Measurements from ENCODE around the gene CEP350. TPM values are rescaled to one million over a fixed set of nuclear protein-coding genes. Genes with fewer than 3 reads are reported as not detected.

CEP350 gene
- total and polyA plus RNA-seq, 10 of the 15 experiments (the other 5 are each of a cell fraction or from before 2014, with no cell fraction given), result 5.2 to 46.0 (median 23.1) TPM

DNA sequence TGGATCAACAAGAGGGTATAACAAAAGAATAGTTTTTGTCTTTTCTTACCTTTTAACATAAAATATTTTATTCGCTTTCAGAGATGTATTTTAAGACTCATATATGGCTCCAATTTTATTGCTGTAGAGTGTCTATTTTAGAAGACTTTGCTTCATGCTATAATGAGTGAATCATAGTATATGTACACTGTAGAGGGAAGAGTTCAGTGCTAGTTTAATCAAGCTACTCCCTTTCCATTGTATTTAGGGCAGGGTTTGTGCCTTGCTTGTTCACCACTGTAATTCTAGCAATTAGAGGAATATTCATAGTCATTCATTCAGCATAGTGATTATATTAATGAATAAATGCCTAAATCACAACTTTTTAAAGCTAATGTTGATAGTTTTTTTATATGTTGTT is 78.8 kb downstream of the CEP350 start:
- Histone ChIP-seq H3K9me3 (replicated peaks; ENCODE audit: control insufficient read depth, insufficient read depth, low read length) (no peaks in the 10 kb centered on the region), H3K79me2 (ENCODE audit: control insufficient read depth, insufficient read depth, low read length) (no peaks in the 10 kb centered on the region), H3K36me3 (ENCODE audit: control insufficient read depth in 2 of 2, insufficient read depth in 2 of 2, low read length in 1 of 2) (peaks cover 0 to 27% of the 10 kb centered on the region in 2 experiments), H3K27me3 (replicated peaks in 1 of 2; ENCODE audit: control insufficient read depth in 2 of 2, insufficient read depth in 2 of 2, low read length in 1 of 2) (no peaks in the 10 kb centered on the region), H3K4me3 (no peak overlapping the region), H2AFZ (ENCODE audit: control insufficient read depth, low read depth, low read length) (no peak overlapping the region), H4K20me1 (ENCODE audit: control insufficient read depth, insufficient read depth) (no peaks in the 10 kb centered on the region), H3K4me2 (ENCODE audit: control insufficient read depth, insufficient read depth) (no peak overlapping the region), H3K9ac (ENCODE audit: control insufficient read depth, insufficient read depth, low read length) (no peak overlapping the region), H3K27ac (ENCODE audit: control insufficient read depth, insufficient read depth) (no peak overlapping the region), H3K4me1 (ENCODE audit: control insufficient read depth, insufficient read depth, low read length) (no peaks in the 10 kb centered on the region)
- intact Hi-C loops (cut with micrococcal nuclease; ENCODE audit: unreplicated experiment), result loop anchor here (5.0 kb wide), 1 partner anchor 166 kb away; no protein-coding TSS in a partner anchor
- ChIA-PET SMC1A (ENCODE audit: uncharacterized antibody, unreplicated experiment) (interaction anchor here (1.0 to 2.0 kb wide), 5 partner anchors 13 to 166 kb away, joined by 3 to 6 read pairs (median 3); no protein-coding TSS in a partner anchor), RAD21 (ENCODE audit: unreplicated experiment) (interaction anchor here (1.3 kb wide), 1 partner anchor 166 kb away, joined by 6 read pairs; no protein-coding TSS in a partner anchor), CTCF (interaction anchor here (1.0 to 2.8 kb wide), 3 partner anchors 13 to 219 kb away, joined by 4 to 10 read pairs (median 4); no protein-coding TSS in a partner anchor), POLR2A (no interaction called here)
- 55% methylated on average over 1 of the region's 1 CpG for WGBS (ENCODE audit: insufficient coverage, insufficient replicate concordance, low lambda C conversion rate, missing lambda C conversion rate)
- no TSS peak for BruUV-seq (replicated peaks)
- in situ Hi-C loops (cut with MboI), result loop anchor here (5.0 kb wide), 1 partner anchor 51 kb away; no protein-coding TSS in a partner anchor
- FAIRE-seq (no peak), DNase-seq (ENCODE audit: low read depth, low spot score) (no peak), ATAC-seq (no peak)
- TF ChIP-seq CEBPB (IDR thresholded peaks at IDR 0.05; ENCODE audit: borderline replicate concordance in 1 of 2, low read depth in 2 of 2, low read length in 2 of 2) (no peak), ZBTB40 (IDR thresholded peaks at IDR 0.05; ENCODE audit: borderline replicate concordance) (no peak), MYB (IDR thresholded peaks at IDR 0.05; ENCODE audit: borderline replicate concordance, low read depth, low read length) (no peak), NFIC (IDR thresholded peaks at IDR 0.05; ENCODE audit: low read depth, low read length) (no peak), RBBP5 (conservative IDR thresholded peaks at IDR 0.05) (no peak), HDGF (IDR thresholded peaks at IDR 0.05) (no peak), NR2C2 (IDR thresholded peaks at IDR 0.05; ENCODE audit: borderline replicate concordance, control insufficient read depth, insufficient read length, low read depth) (no peak), RAD51 (IDR thresholded peaks at IDR 0.05) (no peak), EP300 (IDR thresholded peaks at IDR 0.05; ENCODE audit: borderline replicate concordance in 1 of 2, control insufficient read depth in 1 of 2, low read depth in 2 of 2, low read length in 2 of 2) (no peak)
- TF ChIP-seq, protein P1, sequence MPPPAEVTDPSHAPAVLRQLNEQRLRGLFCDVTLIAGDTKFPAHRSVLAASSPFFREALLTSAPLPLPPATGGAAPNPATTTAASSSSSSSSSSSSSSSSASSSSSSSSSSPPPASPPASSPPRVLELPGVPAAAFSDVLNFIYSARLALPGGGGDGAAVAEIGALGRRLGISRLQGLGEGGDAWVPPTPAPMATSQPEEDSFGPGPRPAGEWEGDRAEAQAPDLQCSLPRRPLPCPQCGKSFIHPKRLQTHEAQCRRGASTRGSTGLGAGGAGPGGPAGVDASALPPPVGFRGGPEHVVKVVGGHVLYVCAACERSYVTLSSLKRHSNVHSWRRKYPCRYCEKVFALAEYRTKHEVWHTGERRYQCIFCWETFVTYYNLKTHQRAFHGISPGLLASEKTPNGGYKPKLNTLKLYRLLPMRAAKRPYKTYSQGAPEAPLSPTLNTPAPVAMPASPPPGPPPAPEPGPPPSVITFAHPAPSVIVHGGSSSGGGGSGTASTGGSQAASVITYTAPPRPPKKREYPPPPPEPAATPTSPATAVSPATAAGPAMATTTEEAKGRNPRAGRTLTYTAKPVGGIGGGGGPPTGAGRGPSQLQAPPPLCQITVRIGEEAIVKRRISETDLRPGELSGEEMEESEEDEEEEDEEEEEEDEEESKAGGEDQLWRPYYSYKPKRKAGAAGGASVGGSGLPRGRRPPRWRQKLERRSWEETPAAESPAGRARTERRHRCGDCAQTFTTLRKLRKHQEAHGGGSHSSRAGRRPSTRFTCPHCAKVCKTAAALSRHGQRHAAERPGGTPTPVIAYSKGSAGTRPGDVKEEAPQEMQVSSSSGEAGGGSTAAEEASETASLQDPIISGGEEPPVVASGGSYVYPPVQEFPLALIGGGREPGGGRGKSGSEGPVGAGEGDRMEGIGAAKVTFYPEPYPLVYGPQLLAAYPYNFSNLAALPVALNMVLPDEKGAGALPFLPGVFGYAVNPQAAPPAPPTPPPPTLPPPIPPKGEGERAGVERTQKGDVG (CRISPR knock-in tag; IDR thresholded peaks at IDR 0.05), result no peak

All from GM12878 (cell line).